Measurements from ENCODE around the gene OLFML2B. TPM values are rescaled to one million over a fixed set of nuclear protein-coding genes. Genes with fewer than 3 reads are reported as not detected.
A peak's percentile ranks its signal among the peaks of the same experiment; 100 is the strongest.

The OLFML2B gene
- total and polyA plus RNA-seq, 2 donors (not counting 1 experiment from before 2014, with no cell fraction given), result 5.1 to 7.2 TPM

- Histone ChIP-seq H3K9ac (ENCODE audit: insufficient read depth, low read length) (no peak overlapping the region), H3K4me3 (replicated peaks in 1 of 4; ENCODE audit: control extremely low read depth in 1 of 4, insufficient read depth in 1 of 4, low read depth in 3 of 4, low read length in 4 of 4) (no peak overlapping the region), H3K36me3 (ENCODE audit: control insufficient read depth, insufficient read depth, low read length) (no peaks in the 10 kb centered on the region), H3K9me3 (ENCODE audit: control insufficient read depth, insufficient read depth, low read depth, low read length) (no peaks in the 10 kb centered on the region), H3K27me3 (ENCODE audit: control insufficient read depth, insufficient read depth, low read length) (no peaks in the 10 kb centered on the region), H4K20me1 (ENCODE audit: control insufficient read depth, extremely low read depth, insufficient read depth, low read length) (no peaks in the 10 kb centered on the region), H3K4me2 (ENCODE audit: extremely low read depth, insufficient read depth, low read length) (no peak overlapping the region), H3K27ac (ENCODE audit: insufficient read depth, low read length) (no peak overlapping the region), H3K79me2 (ENCODE audit: control insufficient read depth, insufficient read depth, low read length) (no peaks in the 10 kb centered on the region), H2AFZ (ENCODE audit: low read length) (no peak overlapping the region), H3K4me1 (ENCODE audit: control insufficient read depth, extremely low read depth, insufficient read depth, low read length) (no peaks in the 10 kb centered on the region)
- DNase-seq (ENCODE audit: low read depth in 2 of 2), result no peak
- TF ChIP-seq CTCF (conservative IDR thresholded peaks at IDR 0.05 in 1 of 2, IDR thresholded peaks at IDR 0.05 in 1 of 2; ENCODE audit: low read depth in 1 of 2, low read length in 2 of 2), result no peak
- no peak for TF ChIP-seq EZH2 (IDR thresholded peaks at IDR 0.05; ENCODE audit: low read length, missing control alignments)
These were observed 10.4 kb downstream of the OLFML2B start for GRCh38 chr1:162013289-162013688.

- H3K27me3 ChIP-seq (ENCODE audit: control insufficient read depth, insufficient read depth, low read length), result no peaks in the 10 kb centered on the region
- H3K27ac ChIP-seq (ENCODE audit: insufficient read depth, low read length), result no peak overlapping the region
- no peak overlapping the region for H3K4me3 ChIP-seq (replicated peaks in 1 of 4; ENCODE audit: control extremely low read depth in 1 of 4, insufficient read depth in 1 of 4, low read depth in 3 of 4, low read length in 4 of 4)
- no peaks in the 10 kb centered on the region for H3K9me3 ChIP-seq (ENCODE audit: control insufficient read depth, insufficient read depth, low read depth, low read length)
- no peak overlapping the region for H3K9ac ChIP-seq (ENCODE audit: insufficient read depth, low read length)
- H3K4me1 ChIP-seq (ENCODE audit: control insufficient read depth, extremely low read depth, insufficient read depth, low read length), result no peaks in the 10 kb centered on the region
- H3K4me2 ChIP-seq (ENCODE audit: extremely low read depth, insufficient read depth, low read length), result no peak overlapping the region
- H4K20me1 ChIP-seq (ENCODE audit: control insufficient read depth, extremely low read depth, insufficient read depth, low read length), result no peaks in the 10 kb centered on the region
- H3K36me3 ChIP-seq (ENCODE audit: control insufficient read depth, insufficient read depth, low read length), result no peaks in the 10 kb centered on the region
- TF ChIP-seq EZH2 (IDR thresholded peaks at IDR 0.05; ENCODE audit: low read length, missing control alignments) (no peak), CTCF (conservative IDR thresholded peaks at IDR 0.05 in 1 of 2, IDR thresholded peaks at IDR 0.05 in 1 of 2; ENCODE audit: low read depth in 1 of 2, low read length in 2 of 2) (no peak)
- no peak overlapping the region for H2AFZ ChIP-seq (ENCODE audit: low read length)
- DNase-seq (ENCODE audit: low read depth in 2 of 2), result peak in 1 of 2 donors; percentile 86
- H3K79me2 ChIP-seq (ENCODE audit: control insufficient read depth, insufficient read depth, low read length), result no peaks in the 10 kb centered on the region
These were observed 12.2 kb downstream of the OLFML2B start for GRCh38 chr1:162011337-162012012.

GRCh38 chr1:162010175-162010506, 13.5 kb downstream of the OLFML2B start:
- H2AFZ ChIP-seq (ENCODE audit: low read length), result no peak overlapping the region
- no peak overlapping the region for H3K4me3 ChIP-seq (replicated peaks in 1 of 4; ENCODE audit: control extremely low read depth in 1 of 4, insufficient read depth in 1 of 4, low read depth in 3 of 4, low read length in 4 of 4)
- no peaks in the 10 kb centered on the region for H3K27me3 ChIP-seq (ENCODE audit: control insufficient read depth, insufficient read depth, low read length)
- H3K9me3 ChIP-seq (ENCODE audit: control insufficient read depth, insufficient read depth, low read depth, low read length), result no peaks in the 10 kb centered on the region
- H3K36me3 ChIP-seq (ENCODE audit: control insufficient read depth, insufficient read depth, low read length), result no peaks in the 10 kb centered on the region
- no peaks in the 10 kb centered on the region for H4K20me1 ChIP-seq (ENCODE audit: control insufficient read depth, extremely low read depth, insufficient read depth, low read length)
- H3K9ac ChIP-seq (ENCODE audit: insufficient read depth, low read length), result no peak overlapping the region
- H3K27ac ChIP-seq (ENCODE audit: insufficient read depth, low read length), result no peak overlapping the region
- no peak overlapping the region for H3K4me2 ChIP-seq (ENCODE audit: extremely low read depth, insufficient read depth, low read length)
- no peak for TF ChIP-seq CTCF (conservative IDR thresholded peaks at IDR 0.05 in 1 of 2, IDR thresholded peaks at IDR 0.05 in 1 of 2; ENCODE audit: low read depth in 1 of 2, low read length in 2 of 2)
- TF ChIP-seq EZH2 (IDR thresholded peaks at IDR 0.05; ENCODE audit: low read length, missing control alignments), result no peak
- no peak for DNase-seq (ENCODE audit: low read depth in 2 of 2)
- H3K79me2 ChIP-seq (ENCODE audit: control insufficient read depth, insufficient read depth, low read length), result no peaks in the 10 kb centered on the region
- H3K4me1 ChIP-seq (ENCODE audit: control insufficient read depth, extremely low read depth, insufficient read depth, low read length), result no peaks in the 10 kb centered on the region
